ENCODE data around the gene DNAJB8. TPM values are rescaled to one million over a fixed set of nuclear protein-coding genes. Genes with fewer than 3 reads are reported as not detected.

DNAJB8 gene
- total RNA-seq = not detected in 2 replicates

- no peak for DNase-seq (ENCODE audit: low read depth, low spot score)
Observed at GRCh38 chr3:128466840-128467541, at the start of gene DNAJB8. TSS of gene DNAJB8 (minus strand) at chr3:128466890. CDS start at chr3:128463245, 3,645 bp downstream.

- no peak for DNase-seq (ENCODE audit: low read depth, low spot score)
Observed at GRCh38 chr3:128515967-128516366, 49.3 kb upstream of the DNAJB8 start.

- no peak for DNase-seq (ENCODE audit: low read depth, low spot score)
Observed at GRCh38 chr3:128508852-128509251, 42.2 kb upstream of the DNAJB8 start.

- DNase-seq (ENCODE audit: low read depth, low spot score) = no peak
Observed at GRCh38 chr3:128506754-128507153, 40.1 kb upstream of the DNAJB8 start.

- no peak for DNase-seq (ENCODE audit: low read depth, low spot score)
Observed at GRCh38 chr3:128505771-128506170, 39.1 kb upstream of the DNAJB8 start.

- no peak for DNase-seq (ENCODE audit: low read depth, low spot score)
Observed at GRCh38 chr3:128504963-128505730, 38.5 kb upstream of the DNAJB8 start.

GRCh38 chr3:128504533-128504915, 37.8 kb upstream of the DNAJB8 start:
- no peak for DNase-seq (ENCODE audit: low read depth, low spot score)

GRCh38 chr3:128503751-128504532, 37.3 kb upstream of the DNAJB8 start:
- no peak for DNase-seq (ENCODE audit: low read depth, low spot score)

- no peak for DNase-seq (ENCODE audit: low read depth, low spot score)
Observed at GRCh38 chr3:128503164-128503651, 36.5 kb upstream of the DNAJB8 start.

GRCh38 chr3:128502712-128503111, 36.0 kb upstream of the DNAJB8 start:
- no peak for DNase-seq (ENCODE audit: low read depth, low spot score)

GRCh38 chr3:128501431-128501830, 34.7 kb upstream of the DNAJB8 start:
- DNase-seq (ENCODE audit: low read depth, low spot score) = no peak

- no peak for DNase-seq (ENCODE audit: low read depth, low spot score)
Observed at GRCh38 chr3:128500556-128500955, 33.9 kb upstream of the DNAJB8 start.

- no peak for DNase-seq (ENCODE audit: low read depth, low spot score)
Observed at GRCh38 chr3:128499724-128500275, 33.1 kb upstream of the DNAJB8 start.

- no peak for DNase-seq (ENCODE audit: low read depth, low spot score)
Observed at GRCh38 chr3:128498901-128499530, 32.3 kb upstream of the DNAJB8 start.

- no peak for DNase-seq (ENCODE audit: low read depth, low spot score)
Observed at GRCh38 chr3:128498127-128498626, 31.5 kb upstream of the DNAJB8 start.

GRCh38 chr3:128497305-128498126, 30.8 kb upstream of the DNAJB8 start:
- no peak for DNase-seq (ENCODE audit: low read depth, low spot score)

GRCh38 chr3:128496602-128497304, 30.1 kb upstream of the DNAJB8 start:
- DNase-seq (ENCODE audit: low read depth, low spot score) = no peak

- DNase-seq (ENCODE audit: low read depth, low spot score) = no peak
Observed at GRCh38 chr3:128496019-128496601, 29.4 kb upstream of the DNAJB8 start.

- no peak for DNase-seq (ENCODE audit: low read depth, low spot score)
Observed at GRCh38 chr3:128495435-128495970, 28.8 kb upstream of the DNAJB8 start.

Measured in pulmonary artery endothelial cell (primary cell).